ENCODE results near the gene TXNRD3. TPM values are rescaled to one million over a fixed set of nuclear protein-coding genes. Genes with fewer than 3 reads are reported as not detected.

Gene TXNRD3
- total RNA-seq, 1 donor from 2014 or later, result 7.6 TPM

Other genes starting within 250 kb of the TXNRD3 start
- 19.6 and 21.6 TPM in 2 replicates for gene ZXDC, start 179.2 kb downstream of the TXNRD3 start, total RNA-seq
- gene UROC1, start 137.4 kb downstream of the TXNRD3 start, total RNA-seq, result not detected in 2 replicates
- not detected in 2 replicates for gene CHST13, start 131.0 kb downstream of the TXNRD3 start, total RNA-seq
- gene C3orf22, start 96.2 kb downstream of the TXNRD3 start, total RNA-seq, result not detected in 2 replicates
- 21.1 TPM in 2 replicates for gene CHCHD6, start 49.1 kb upstream of the TXNRD3 start, total RNA-seq